ENCODE results near the gene SLC27A3.
"Not testable (repeated sequence)": the region's sequence is repeated elsewhere in the genome, so short reads cannot be mapped to it uniquely, and the experiment has no call there.

The SLC27A3 gene

GRCh38 chr1:153780551-153780950 is 5.3 kb downstream of the SLC27A3 start:
- no peak for DNase-seq

- DNase-seq, result not testable (repeated sequence)
Observed at GRCh38 chr1:153782648-153783047, 7.4 kb downstream of the SLC27A3 start.

DNA sequence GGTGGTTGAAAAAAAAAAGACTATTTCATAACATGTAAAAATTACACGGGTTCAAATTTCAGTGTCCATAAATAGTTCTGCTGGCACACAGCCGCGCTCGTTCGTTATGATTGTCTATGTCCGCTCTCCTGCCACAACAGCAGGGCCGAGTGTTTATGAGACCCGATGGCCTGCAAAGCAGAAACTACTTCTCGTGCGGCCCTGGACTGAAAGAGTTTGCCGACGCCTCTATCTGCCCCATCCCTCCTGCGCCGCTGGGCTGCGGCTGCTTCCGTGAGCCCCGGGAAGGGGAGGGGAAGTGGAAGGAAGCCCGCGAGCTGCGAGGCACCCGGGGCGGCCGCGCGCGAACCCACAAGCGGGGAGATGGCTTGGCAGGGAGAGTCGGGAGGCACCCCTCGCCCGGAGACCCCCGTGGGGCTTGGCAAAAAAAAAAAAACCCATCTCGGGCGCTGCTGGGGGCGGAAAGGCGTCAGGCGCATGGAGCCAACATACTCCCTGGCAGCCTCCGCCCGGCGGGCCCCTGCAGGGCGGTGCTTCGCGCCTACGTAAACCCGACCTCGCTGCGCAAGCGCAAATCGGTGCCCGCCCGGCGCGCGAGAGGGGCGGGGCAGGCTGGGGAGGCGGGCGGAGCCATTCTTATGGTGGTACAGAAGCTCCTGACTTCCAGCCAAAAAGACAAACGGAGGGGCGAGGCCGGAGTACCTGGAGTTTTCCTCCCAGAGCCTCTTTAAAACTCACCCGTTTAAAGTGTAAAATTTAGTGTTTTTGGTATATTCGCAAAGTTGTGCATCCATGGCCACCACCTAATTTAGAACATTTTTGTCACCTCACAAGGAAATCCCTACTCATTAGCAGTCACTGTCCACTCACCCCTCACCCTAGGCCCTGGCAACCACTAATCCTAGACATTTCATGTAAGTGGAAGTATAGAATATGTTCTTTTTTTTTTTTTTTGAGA is 8.3 kb downstream of the SLC27A3 start:
- DNase-seq, result peak; percentile 86

GRCh38 chr1:153786038-153786790 is 11.0 kb downstream of the SLC27A3 start:
- no peak for DNase-seq

DNA sequence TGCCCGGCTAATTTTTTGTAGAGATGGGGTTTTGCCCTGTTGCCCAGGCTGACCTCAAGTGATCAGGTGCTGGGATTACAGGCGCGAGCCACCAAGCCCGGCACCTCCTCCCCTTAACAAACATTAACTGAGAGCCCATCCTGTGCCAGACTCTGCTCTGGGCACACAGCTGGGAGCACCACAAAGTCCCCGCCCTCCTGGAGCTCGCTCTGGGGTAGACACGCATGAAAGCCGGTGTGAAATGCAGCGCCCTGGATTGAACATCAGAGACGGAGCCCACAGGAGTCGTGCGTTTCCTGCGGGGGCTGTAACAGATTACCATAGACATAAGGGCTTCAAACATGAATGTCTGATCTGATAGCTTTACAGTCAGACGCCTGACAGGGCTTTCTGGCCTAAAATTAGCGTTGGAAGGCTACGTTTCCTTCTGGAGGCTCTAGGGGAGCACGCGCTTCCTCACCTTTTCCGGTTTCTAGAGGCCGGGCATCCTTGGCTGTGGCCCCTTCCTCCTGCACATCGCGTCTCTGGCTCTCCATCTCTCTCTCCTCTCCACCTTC is 14.3 kb downstream of the SLC27A3 start:
- DNase-seq, result no peak

GRCh38 chr1:153790313-153790965 is 15.2 kb downstream of the SLC27A3 start:
- DNase-seq, result no peak

DNA sequence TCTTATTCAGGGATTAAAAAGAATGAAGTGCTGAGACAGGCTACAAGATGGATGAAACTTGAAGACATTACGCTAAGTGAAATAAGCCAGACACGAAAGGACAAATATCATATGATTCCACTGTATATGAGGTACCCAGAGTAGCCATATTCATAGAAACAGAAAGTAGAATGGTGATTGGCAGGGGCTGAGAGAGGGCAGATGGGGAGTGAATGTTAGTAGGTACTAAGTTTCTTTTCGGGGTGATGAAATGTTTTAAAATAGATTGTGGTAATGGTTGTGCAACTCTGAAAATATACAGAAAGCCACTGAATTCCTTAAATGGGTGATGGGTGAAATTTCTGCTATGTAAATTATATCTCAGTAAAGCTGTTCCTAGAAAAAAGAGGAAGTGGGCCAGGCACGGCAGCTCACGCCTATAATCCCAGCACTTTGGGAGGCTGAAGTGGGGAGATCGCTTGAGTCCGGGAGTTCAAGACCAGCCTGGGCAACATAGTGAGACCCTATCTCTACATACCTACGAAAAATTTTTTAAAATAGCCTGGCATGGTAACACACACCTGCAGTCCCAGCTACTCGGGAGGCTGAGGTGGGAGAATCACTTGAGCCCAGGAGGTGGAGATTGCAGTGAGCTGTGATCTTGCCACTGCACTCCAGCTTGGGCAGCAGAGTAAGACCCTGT is 15.9 kb downstream of the SLC27A3 start:
- DNase-seq, result no peak

GRCh38 chr1:153791648-153792253 is 16.5 kb downstream of the SLC27A3 start:
- no peak for DNase-seq

GRCh38 chr1:153792631-153793041 is 17.4 kb downstream of the SLC27A3 start:
- DNase-seq, result no peak

GRCh38 chr1:153793261-153793972 is 18.2 kb downstream of the SLC27A3 start:
- no peak for DNase-seq

GRCh38 chr1:153793973-153794615 is 18.9 kb downstream of the SLC27A3 start:
- no peak for DNase-seq

- DNase-seq, result no peak
Observed at GRCh38 chr1:153794624-153795329, 19.6 kb downstream of the SLC27A3 start.

- DNase-seq, result no peak
Observed at GRCh38 chr1:153795330-153795837, 20.2 kb downstream of the SLC27A3 start.

- no peak for DNase-seq
Observed at GRCh38 chr1:153795934-153796785, 21.0 kb downstream of the SLC27A3 start.

GRCh38 chr1:153796786-153797659 is 21.8 kb downstream of the SLC27A3 start:
- DNase-seq, result peak; percentile 75

GRCh38 chr1:153798468-153798780 is 23.2 kb downstream of the SLC27A3 start:
- no peak for DNase-seq

- no peak for DNase-seq
Observed at GRCh38 chr1:153799016-153799415, 23.8 kb downstream of the SLC27A3 start.

Measured in effector CD8-positive, alpha-beta T cell (primary cell).